Mesendoderm (in vitro differentiated cells): Measurements from ENCODE around the gene CPNE7.

Source experiments
- DNase-seq: peaks from one replicate; pipeline ENCODE4 v3.0.0; 2013
- H2AK5ac ChIP-seq: 2 replicates; pipeline ENCODE4 v1.6.1; 2013; ENCODE audit warnings: low read length, inconsistent platforms
- H2BK120ac ChIP-seq: 2 replicates; pipeline ENCODE4 v1.6.1; 2013; ENCODE audit warnings: low read depth, mild to moderate bottlenecking, low read length, moderate library complexity, mixed read lengths
- H2BK15ac ChIP-seq: replicated peaks from 2 replicates; pipeline ENCODE4 v1.6.1; 2013; ENCODE audit warnings: low read depth, mild to moderate bottlenecking, moderate library complexity
- H2BK5ac ChIP-seq: 2 replicates; pipeline ENCODE4 v1.6.1; 2013; ENCODE audit warnings: low read length, inconsistent platforms
- H3K18ac ChIP-seq: 2 replicates; pipeline ENCODE4 v1.6.1; 2013; ENCODE audit warnings: mild to moderate bottlenecking, low read length, mixed read lengths
- H3K23ac ChIP-seq: one replicate; pipeline ENCODE4 v1.6.1; 2013; ENCODE audit warnings: low read length
- H3K27ac ChIP-seq: 2 replicates; pipeline ENCODE4 v1.5.1; 2013; ENCODE audit warnings: low read depth, mild to moderate bottlenecking, inconsistent platforms, low read length, moderate library complexity
- H3K27me3 ChIP-seq: 2 replicates; pipeline ENCODE4 v1.6.1; 2013; ENCODE audit warnings: low read length, control low read depth, mild to moderate bottlenecking, inconsistent platforms; ENCODE audit not compliant: insufficient read depth, poor library complexity
- H3K36me3 ChIP-seq: 2 replicates; pipeline ENCODE4 v1.6.1; 2013; ENCODE audit warnings: low read length, inconsistent platforms; ENCODE audit not compliant: control insufficient read depth, insufficient read depth
- H3K4ac ChIP-seq: one replicate; pipeline ENCODE4 v1.6.1; 2013; ENCODE audit warnings: low read depth, mild to moderate bottlenecking, low read length, moderate library complexity
- H3K4me1 ChIP-seq: 2 replicates; pipeline ENCODE4 v1.6.1; 2013; ENCODE audit warnings: low read depth, low read length, inconsistent platforms; ENCODE audit not compliant: control insufficient read depth
- H3K4me2 ChIP-seq: 2 replicates; pipeline ENCODE4 v1.6.1; 2013; ENCODE audit warnings: low read length
- H3K4me3 ChIP-seq: 2 replicates; pipeline ENCODE4 v1.5.1; 2013; ENCODE audit warnings: mild to moderate bottlenecking, low read length
- H3K56ac ChIP-seq: one replicate; pipeline ENCODE4 v1.6.1; 2013; ENCODE audit warnings: low read length
- H3K79me1 ChIP-seq: 2 replicates; pipeline ENCODE4 v1.6.1; 2013; ENCODE audit warnings: low read length, inconsistent platforms
- H3K79me2 ChIP-seq: 2 replicates; pipeline ENCODE4 v1.6.1; 2013; ENCODE audit warnings: mild to moderate bottlenecking, low read length; ENCODE audit not compliant: control insufficient read depth, insufficient read depth
- H3K9ac ChIP-seq: 2 replicates; pipeline ENCODE4 v1.6.1; 2013; ENCODE audit warnings: low read length, inconsistent platforms
- H4K5ac ChIP-seq: one replicate; pipeline ENCODE4 v1.6.1; 2013; ENCODE audit warnings: low read length
- H4K8ac ChIP-seq: one replicate; pipeline ENCODE4 v1.6.1; 2013; ENCODE audit warnings: low read depth, mild to moderate bottlenecking, control low read depth, low read length, moderate library complexity
- WGBS: extraction: QIAGEN DNeasy Blood & Tissue Kit; methylation state at CpG from one replicate; pipeline ENCODE4 v1.1.7; 2013; ENCODE audit warnings: low lambda C conversion rate, missing lambda C conversion rate; ENCODE audit not compliant: insufficient coverage; ENCODE audit errors: extremely low coverage; 5-methylcytosine and 5-hydroxymethylcytosine counted together

CPNE7 gene

DNA sequence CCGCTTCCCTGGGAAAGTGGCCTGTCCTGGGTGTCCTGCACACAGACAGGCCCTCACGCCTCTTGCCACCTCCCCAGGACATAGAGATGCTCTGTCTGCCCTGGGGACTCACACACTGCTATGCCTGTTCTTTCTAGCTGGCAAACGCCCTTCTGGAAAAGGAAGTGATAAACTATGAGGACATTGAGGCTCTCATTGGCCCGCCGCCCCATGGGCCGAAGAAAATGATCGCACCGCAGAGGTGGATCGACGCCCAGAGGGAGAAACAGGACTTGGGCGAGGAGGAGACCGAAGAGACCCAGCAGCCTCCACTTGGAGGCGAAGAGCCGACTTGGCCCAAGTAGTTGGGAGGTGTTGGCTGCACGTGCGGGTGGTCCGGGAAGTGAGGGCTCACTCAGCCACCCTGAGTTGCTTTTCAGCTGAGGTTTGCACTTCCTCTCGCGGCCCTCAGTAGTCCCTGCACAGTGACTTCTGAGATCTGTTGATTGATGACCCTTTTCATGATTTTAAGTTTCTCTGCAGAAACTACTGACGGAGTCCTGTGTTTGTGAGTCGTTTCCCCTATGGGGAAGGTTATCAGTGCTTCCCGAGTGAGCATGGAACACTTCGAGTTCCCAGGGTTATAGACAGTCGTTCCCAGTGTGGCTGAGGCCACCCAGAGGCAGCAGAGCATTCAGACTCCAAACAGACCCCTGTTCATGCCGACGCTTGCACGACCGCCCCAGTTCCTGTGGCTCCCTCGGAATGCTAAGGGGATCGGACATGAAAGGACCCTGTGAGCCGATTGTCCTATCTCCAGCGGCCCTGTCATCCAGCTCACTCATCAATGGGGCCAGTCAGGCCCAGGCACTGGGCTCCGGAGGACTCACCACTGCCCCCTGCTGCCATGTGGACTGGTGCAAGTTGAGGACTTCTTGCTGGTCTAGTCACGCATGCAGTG, 18.5 kb upstream of the CPNE7 start:
- peaks cover 15% of the 10 kb centered on the region for H3K79me2 ChIP-seq
- DNase-seq = peak; percentile 93
- H4K5ac ChIP-seq = no peak overlapping the region
- no peaks in the 10 kb centered on the region for H3K27me3 ChIP-seq
- no peak overlapping the region for H4K8ac ChIP-seq
- H3K4ac ChIP-seq = no peak overlapping the region
- H3K4me1 ChIP-seq = no peaks in the 10 kb centered on the region
- no CpG with 5 or more reads among the region's 34 CpGs for WGBS
- H2BK5ac ChIP-seq = no peak overlapping the region
- H3K36me3 ChIP-seq = peaks cover 12% of the 10 kb centered on the region
- no peak overlapping the region for H3K23ac ChIP-seq
- H3K56ac ChIP-seq = no peak overlapping the region
- no peak overlapping the region for H3K27ac ChIP-seq
- H3K18ac ChIP-seq = no peak overlapping the region
- no peak overlapping the region for H3K4me2 ChIP-seq
- no peak overlapping the region for H3K9ac ChIP-seq
- no peak overlapping the region for H2BK15ac ChIP-seq
- H3K79me1 ChIP-seq = peaks cover under 1% of the 10 kb centered on the region
- H2AK5ac ChIP-seq = no peak overlapping the region
- H2BK120ac ChIP-seq = no peak overlapping the region
- H3K4me3 ChIP-seq = no peak overlapping the region

- Histone ChIP-seq H3K23ac (no peak overlapping the region), H3K56ac (no peak overlapping the region), H2BK15ac (no peak overlapping the region), H4K5ac (no peak overlapping the region), H2BK120ac (no peak overlapping the region), H3K4ac (no peak overlapping the region), H3K4me1 (peaks cover 2% of the 10 kb centered on the region), H3K4me3 (no peak overlapping the region), H3K36me3 (peaks cover 16% of the 10 kb centered on the region), H2AK5ac (no peak overlapping the region), H3K18ac (no peak overlapping the region), H4K8ac (no peak overlapping the region), H3K79me1 (peaks cover 4% of the 10 kb centered on the region), H3K9ac (no peak overlapping the region), H3K4me2 (no peak overlapping the region), H3K27me3 (no peaks in the 10 kb centered on the region), H3K79me2 (peaks cover 22% of the 10 kb centered on the region), H3K27ac (no peak overlapping the region), H2BK5ac (no peak overlapping the region)
- no peak for DNase-seq
- no CpG with 5 or more reads among the region's 19 CpGs for WGBS
Observed at GRCh38 chr16:89557690-89558490, 17.7 kb upstream of the CPNE7 start.

DNA sequence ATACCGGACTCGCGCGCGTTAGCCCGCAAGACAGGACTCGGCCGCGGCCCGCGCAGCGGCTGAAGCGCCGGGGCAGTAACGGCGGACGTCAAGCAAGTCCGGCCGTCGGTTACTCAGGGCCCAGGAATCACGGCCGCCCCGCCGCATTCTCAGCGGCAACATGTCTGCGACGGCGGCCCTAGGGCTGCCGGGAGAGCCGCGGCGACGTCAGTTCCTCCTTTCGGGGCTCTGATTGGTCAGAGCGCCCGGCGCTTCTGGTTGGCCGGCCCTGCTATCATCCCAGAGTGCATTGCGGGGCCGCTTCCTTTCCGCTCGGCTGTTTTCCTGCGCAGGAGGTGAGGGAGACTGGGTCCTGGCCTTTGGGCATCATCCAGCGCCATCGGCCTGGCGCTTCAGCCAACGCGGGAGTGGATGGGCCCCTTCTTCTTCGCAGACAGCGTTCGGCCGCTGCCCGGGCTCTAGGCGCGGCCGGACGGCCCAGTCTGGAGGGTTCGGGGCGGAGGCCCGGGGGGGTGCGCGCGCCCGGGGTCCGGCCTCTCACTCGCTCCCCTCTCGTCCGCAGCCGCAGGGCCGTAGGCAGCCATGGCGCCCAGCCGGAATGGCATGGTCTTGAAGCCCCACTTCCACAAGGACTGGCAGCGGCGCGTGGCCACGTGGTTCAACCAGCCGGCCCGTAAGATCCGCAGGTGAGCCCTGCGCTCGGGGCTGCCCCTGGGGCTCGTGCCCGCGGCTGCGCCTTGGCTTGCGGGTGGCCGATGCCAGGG, 15.0 kb upstream of the CPNE7 start, which contains the start of gene RPL13:
TSS of gene RPL13 (plus strand) at position 305 of the 764 bp plus-strand sequence. CDS start at position 583, 278 bp downstream.
- H2BK120ac ChIP-seq = no peak within 1 kb of the TSS
- no peak within 1 kb of the TSS for H2BK15ac ChIP-seq
- peak within 1 kb of the TSS; percentile 90 for H3K27ac ChIP-seq
- H3K18ac ChIP-seq = peak within 1 kb of the TSS; percentile 94
- peak within 1 kb of the TSS; percentile 98 for H3K4ac ChIP-seq
- peak within 1 kb of the TSS; percentile 91 for H2BK5ac ChIP-seq
- peaks cover 2% of the 10 kb centered on the region for H3K4me1 ChIP-seq
- peak within 1 kb of the TSS; percentile 98 for H3K23ac ChIP-seq
- H3K56ac ChIP-seq = peak within 1 kb of the TSS; percentile 98
- H3K27me3 ChIP-seq = no peaks in the 10 kb centered on the region
- peaks cover 28% of the 10 kb centered on the region for H3K79me2 ChIP-seq
- H3K4me2 ChIP-seq = peak within 1 kb of the TSS; percentile 91
- no peak within 1 kb of the TSS for H4K5ac ChIP-seq
- peaks cover 28% of the 10 kb centered on the region for H3K36me3 ChIP-seq
- peak; percentile 98 for DNase-seq
- peak within 1 kb of the TSS; percentile 69 for H4K8ac ChIP-seq
- H3K79me1 ChIP-seq = peaks cover 15% of the 10 kb centered on the region
- H3K4me3 ChIP-seq = peak within 1 kb of the TSS; percentile 96
- peak within 1 kb of the TSS; percentile 96 for H2AK5ac ChIP-seq
- H3K9ac ChIP-seq = peak within 1 kb of the TSS; percentile 99
- no CpG with 5 or more reads among the region's 87 CpGs for WGBS

DNA sequence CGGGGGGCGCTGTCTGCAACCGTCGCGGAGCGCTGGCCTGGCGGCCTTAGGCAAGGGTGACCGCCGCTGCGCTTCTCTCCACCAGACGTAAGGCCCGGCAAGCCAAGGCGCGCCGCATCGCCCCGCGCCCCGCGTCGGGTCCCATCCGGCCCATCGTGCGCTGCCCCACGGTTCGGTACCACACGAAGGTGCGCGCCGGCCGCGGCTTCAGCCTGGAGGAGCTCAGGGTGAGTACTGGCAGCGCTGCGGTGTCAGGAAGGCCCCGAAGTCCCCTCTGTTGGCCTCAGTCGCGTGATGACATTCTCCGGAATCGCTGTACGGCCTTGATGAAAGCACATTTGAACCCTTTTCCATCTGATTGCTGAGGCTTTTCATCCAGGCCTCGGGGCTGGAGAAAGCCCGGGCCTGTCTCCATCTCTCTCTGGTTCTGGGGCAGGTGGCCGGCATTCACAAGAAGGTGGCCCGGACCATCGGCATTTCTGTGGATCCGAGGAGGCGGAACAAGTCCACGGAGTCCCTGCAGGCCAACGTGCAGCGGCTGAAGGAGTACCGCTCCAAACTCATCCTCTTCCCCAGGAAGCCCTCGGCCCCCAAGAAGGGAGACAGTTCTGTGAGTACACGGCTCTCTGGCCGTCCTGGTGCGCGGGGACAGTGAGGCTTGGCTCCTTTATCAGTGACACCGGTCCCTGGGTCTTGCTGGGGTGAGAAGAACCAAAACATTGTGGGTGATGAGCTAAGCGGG, 14.2 kb upstream of the CPNE7 start:
- Histone ChIP-seq H3K18ac (peak overlapping the region; percentile 62), H3K56ac (peak overlapping the region; percentile 96), H3K4me2 (peak overlapping the region; percentile 68), H2BK5ac (no peak overlapping the region), H3K79me1 (peaks cover 15% of the 10 kb centered on the region), H3K4me3 (peak overlapping the region; percentile 91), H3K4ac (peak overlapping the region; percentile 98), H3K23ac (peak overlapping the region; percentile 15), H3K9ac (peak overlapping the region; percentile 97), H4K5ac (no peak overlapping the region), H3K27me3 (no peaks in the 10 kb centered on the region), H3K36me3 (peaks cover 24% of the 10 kb centered on the region), H4K8ac (no peak overlapping the region), H2AK5ac (no peak overlapping the region), H3K4me1 (peaks cover 2% of the 10 kb centered on the region), H2BK120ac (no peak overlapping the region), H3K27ac (peak overlapping the region; percentile 80), H3K79me2 (peaks cover 28% of the 10 kb centered on the region), H2BK15ac (no peak overlapping the region)
- WGBS = no CpG with 5 or more reads among the region's 58 CpGs
- no peak for DNase-seq
